Aorta (tissue), 5 donors: Measurements from ENCODE around the gene RGS3. TPM values are rescaled to one million over a fixed set of nuclear protein-coding genes. Genes with fewer than 3 reads are reported as not detected.
A peak's percentile ranks its signal among the peaks of the same experiment; 100 is the strongest.

Source experiments
- ATAC-seq: fragments of 200-7000 bp; cut with Tn5 transposase; one replicate; pipeline ENCODE4 v1.9.1; 2022; ENCODE audit warnings: moderate library complexity; ENCODE audit not compliant: low FRiP score
- DNase-seq, 2 donors: peaks; one replicate each; pipeline ENCODE4 v3.0.0-alpha.2; 2020
- H3K27ac ChIP-seq, 2 donors: one replicate each; pipeline ENCODE4 v1.5.1; 2013; ENCODE audit warnings: low read length in 2 of 2, mild to moderate bottlenecking in 2 of 2, moderate library complexity in 2 of 2, control low read depth in 1 of 2, inconsistent platforms in 1 of 2, low read depth in 1 of 2
- H3K27me3 ChIP-seq, 2 donors: one replicate each; pipeline ENCODE4 v1.6.1; 2013; ENCODE audit warnings: control low read depth in 1 of 2, low read length in 1 of 2, mild to moderate bottlenecking in 1 of 2, moderate library complexity in 1 of 2; ENCODE audit not compliant: insufficient read depth in 2 of 2, control insufficient read depth in 1 of 2
- H3K36me3 ChIP-seq, 2 donors: one replicate each; pipeline ENCODE4 v1.6.1; 2013; ENCODE audit warnings: control low read depth in 1 of 2, low read length in 1 of 2, mild to moderate bottlenecking in 1 of 2; ENCODE audit not compliant: insufficient read depth in 2 of 2, control insufficient read depth in 1 of 2
- H3K4me1 ChIP-seq, 2 donors: one replicate each; pipeline ENCODE4 v1.6.1; 2013; ENCODE audit warnings: low read length in 2 of 2, control low read depth in 1 of 2, mild to moderate bottlenecking in 1 of 2, moderate library complexity in 1 of 2; ENCODE audit not compliant: insufficient read depth in 2 of 2, control insufficient read depth in 1 of 2
- H3K4me3 ChIP-seq, 2 donors: one replicate each; pipeline ENCODE4 v1.5.1; 2013; ENCODE audit warnings: low read length in 2 of 2, control low read depth in 1 of 2, mild to moderate bottlenecking in 1 of 2
- H3K9me3 ChIP-seq: one replicate; pipeline ENCODE4 v1.6.1; 2013; ENCODE audit warnings: mild to moderate bottlenecking, low read length; ENCODE audit not compliant: control insufficient read depth
- WGBS, 2 donors: extraction: QIAGEN DNeasy Blood & Tissue Kit; methylation state at CpG; one replicate each; pipeline ENCODE4 v1.1.7; 2013; 5-methylcytosine and 5-hydroxymethylcytosine counted together
- intact Hi-C, 2 donors: fragments of 100-400 bp; cut with DNase I; formaldehyde crosslinking; loops; one replicate each; pipeline versions ENCODE4 v1.14.2 to v1.15.0; 2022
- polyA plus RNA-seq, 2 donors: library from polyadenylated mRNA; stranded (reverse); fragments of 200-250 nt; gene quantifications; one replicate each; pipeline ENCODE4 v1.2.3, GENCODE V29; 2013
- total RNA-seq, 2 donors: library from RNA; stranded (reverse); fragmentation: NEBNext Ultra II Directional; extraction: Animal tissue kit (Norgen Biotek cat#: 25700); gene quantifications; one replicate each; pipeline ENCODE4 v1.2.1, GENCODE V29; 2021
- donor health status: healthy with polysubstance abuse.
- donor health status: Bipolar disorder and iron deficiency.
- donor health status: DM: no; HTN: no; CAD: no.
- donor health status: DM: no; HTN: no; CAD: no.
- donor health status: DM: yes; HTN: yes; CAD: no.

Gene RGS3
- total and polyA plus RNA-seq, 4 donors, result 74.3 to 161 (median 149) TPM

DNA sequence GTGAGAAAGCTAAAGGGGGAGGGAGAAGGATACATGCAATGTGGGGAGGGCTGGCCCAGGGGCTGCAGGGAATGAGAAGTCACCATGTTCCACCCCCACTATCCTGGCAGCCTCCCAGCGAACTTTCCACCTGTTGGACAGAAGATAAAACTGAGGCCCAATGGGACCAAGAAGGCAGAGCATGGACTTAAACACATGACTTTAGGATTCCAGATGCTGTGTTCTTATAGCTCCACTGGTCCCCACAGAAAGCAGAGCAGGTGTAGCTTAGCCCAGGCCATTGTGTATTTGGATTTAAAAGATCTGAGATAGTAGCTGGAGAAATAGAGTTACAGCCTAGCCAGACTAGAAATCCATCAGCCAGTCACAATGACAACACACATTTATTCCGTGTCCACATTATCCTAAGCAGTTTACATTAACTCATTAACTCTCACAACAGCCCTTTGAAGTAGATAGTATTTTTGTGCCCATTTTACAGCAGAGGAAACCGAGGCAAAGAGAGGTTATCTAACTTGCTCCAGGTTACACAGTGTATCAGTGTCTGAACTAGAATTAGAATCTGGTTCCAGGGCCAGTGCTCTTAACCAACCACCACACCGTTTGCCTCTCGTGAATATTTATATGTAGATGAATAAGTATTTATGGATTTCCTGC is 121.0 kb downstream of the RGS3 start:
- Histone ChIP-seq H3K27ac (no peak overlapping the region), H3K9me3 (no peaks in the 10 kb centered on the region), H3K4me1 (peaks cover 3 to 7% of the 10 kb centered on the region in 2 donors), H3K27me3 (no peaks in the 10 kb centered on the region), H3K4me3 (no peak overlapping the region), H3K36me3 (peaks cover 0 to 6% of the 10 kb centered on the region in 2 donors)
- WGBS, 2 donors, result 76 to 86% methylated on average over 5 of the region's 5 CpGs
- intact Hi-C loops, result loop anchor here in 1 of 2 donors (5.0 kb wide), 1 partner anchor 122 kb away; the partner anchor contains the start of gene RGS3
- DNase-seq (no peak), ATAC-seq (no peak)

DNA sequence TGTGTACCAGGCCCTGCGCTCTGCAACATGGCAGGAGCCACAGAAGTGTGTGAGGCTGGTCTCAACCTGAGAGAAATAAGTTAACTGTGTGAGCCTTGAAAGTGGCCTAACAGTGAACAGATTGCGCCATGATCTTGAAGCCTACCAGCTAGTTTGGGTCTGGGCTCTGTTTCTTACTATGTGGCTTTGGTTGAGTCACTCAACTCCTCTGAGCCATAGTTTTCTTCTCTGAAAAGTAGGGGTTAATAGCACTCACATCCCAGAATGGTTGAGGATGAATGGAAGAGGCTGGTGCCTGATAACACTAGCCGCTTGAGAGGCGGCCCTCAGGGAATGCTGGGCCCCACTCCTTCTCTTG is 121.5 kb downstream of the RGS3 start:
- Histone ChIP-seq H3K36me3 (peaks cover 0 to 6% of the 10 kb centered on the region in 2 donors), H3K27ac (peak overlapping the region in 1 of 2 donors; percentile 15), H3K27me3 (no peaks in the 10 kb centered on the region), H3K4me3 (no peak overlapping the region), H3K4me1 (peaks cover 0 to 4% of the 10 kb centered on the region in 2 donors), H3K9me3 (no peaks in the 10 kb centered on the region)
- no peak for ATAC-seq
- intact Hi-C loops, result no loop called here
- DNase-seq, result no peak
- 89 to 94% methylated on average over 4 of the region's 4 CpGs for WGBS, 2 donors

DNA sequence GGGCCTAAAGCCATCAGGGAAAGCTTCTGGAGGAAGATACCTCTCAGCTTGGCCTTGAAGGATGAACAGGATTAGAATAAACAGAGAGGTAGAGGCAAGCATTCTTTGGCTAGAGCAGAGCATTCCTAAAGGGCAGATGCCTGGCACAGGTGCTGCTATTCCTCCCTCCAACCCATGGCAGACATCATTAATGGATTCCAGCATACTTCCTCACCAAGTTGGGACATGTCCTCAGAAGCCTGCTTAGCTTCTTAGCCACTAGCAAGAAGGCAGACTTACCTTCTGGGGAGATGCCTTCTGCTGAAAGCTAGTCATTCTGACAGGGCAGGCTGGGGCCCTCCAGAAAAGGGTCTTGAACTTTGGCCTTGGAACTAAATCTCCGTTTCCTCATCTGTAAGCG is 122.0 kb downstream of the RGS3 start:
- 86 to 93% methylated on average over 2 of the region's 2 CpGs for WGBS, 2 donors
- DNase-seq, result peak in 1 of 2 donors; percentile 21
- intact Hi-C loops, result no loop called here
- H3K4me3 ChIP-seq, result no peak overlapping the region
- H3K27ac ChIP-seq, result peak overlapping the region in 1 of 2 donors; percentile 15
- peaks cover 0 to 6% of the 10 kb centered on the region in 2 donors for H3K36me3 ChIP-seq
- no peaks in the 10 kb centered on the region for H3K9me3 ChIP-seq
- ATAC-seq, result no peak
- H3K4me1 ChIP-seq, result no peaks in the 10 kb centered on the region
- no peaks in the 10 kb centered on the region for H3K27me3 ChIP-seq

DNA sequence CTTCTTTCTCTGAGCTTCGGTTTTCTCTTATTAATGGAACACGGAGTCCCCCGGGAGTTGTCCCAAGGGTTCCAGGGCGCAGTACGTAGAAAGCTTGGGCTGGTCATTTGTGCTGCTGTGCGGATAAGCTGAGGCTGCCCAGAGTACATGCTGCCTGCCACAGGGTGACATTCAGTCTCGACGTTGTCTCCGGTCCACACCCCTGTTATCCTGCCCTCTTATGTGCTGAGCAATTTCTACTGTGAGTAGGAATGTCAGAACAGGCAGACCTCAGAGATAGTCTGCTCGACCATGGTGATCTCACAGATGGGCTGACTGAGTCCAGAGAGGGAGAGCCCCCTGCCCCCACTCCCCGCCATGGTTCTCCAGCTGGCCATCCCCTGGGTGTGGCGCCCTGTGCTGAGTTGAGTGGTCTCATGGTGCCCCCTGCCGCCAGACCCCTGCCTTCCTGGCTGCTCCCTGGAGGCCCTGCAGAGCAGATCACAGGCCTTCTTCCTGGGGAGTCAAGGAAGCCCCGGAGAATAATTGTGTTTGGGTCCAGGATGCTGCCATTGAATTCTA is 124.0 kb downstream of the RGS3 start:
- Histone ChIP-seq H3K27me3 (no peaks in the 10 kb centered on the region), H3K27ac (peak overlapping the region in 1 of 2 donors; percentile 33), H3K9me3 (no peaks in the 10 kb centered on the region), H3K4me3 (no peak overlapping the region), H3K36me3 (peaks cover 0 to 6% of the 10 kb centered on the region in 2 donors), H3K4me1 (no peaks in the 10 kb centered on the region)
- intact Hi-C loops, result loop anchor here in 1 of 2 donors (2.0 kb wide), 1 partner anchor 139 kb away; no protein-coding TSS in a partner anchor
- 32 to 35% methylated on average over 14 of the region's 14 CpGs for WGBS, 2 donors
- ATAC-seq (peak; percentile 68), DNase-seq (peak in 1 of 2 donors; percentile 86)

DNA sequence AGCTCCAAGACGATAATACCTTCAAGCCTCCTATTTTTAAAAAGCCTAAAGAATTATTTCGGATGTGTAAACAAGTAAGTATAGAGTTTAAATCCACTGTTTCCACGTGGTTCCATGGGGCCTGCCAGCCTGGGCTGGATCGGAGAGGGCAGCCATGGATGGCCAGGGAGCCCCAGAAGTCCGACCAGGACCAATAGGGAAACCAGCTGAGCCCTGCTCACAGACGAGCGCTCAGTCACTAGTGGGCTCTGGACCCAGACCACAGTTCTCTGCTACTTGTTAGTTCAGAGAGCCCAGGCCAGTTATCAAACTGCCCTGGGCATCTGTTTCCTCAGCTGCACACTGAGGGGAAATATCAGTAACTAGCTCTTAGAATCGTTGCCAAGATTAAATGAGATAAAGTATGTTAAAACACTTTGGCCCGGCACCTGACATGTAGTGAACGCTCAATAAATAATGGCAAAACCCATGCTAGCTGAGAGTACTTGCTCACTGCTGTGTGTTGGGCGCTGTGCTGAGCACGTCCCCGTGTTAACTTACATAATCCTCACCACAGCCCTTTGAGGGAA is 124.8 kb downstream of the RGS3 start:
- ATAC-seq (no peak), DNase-seq (peak in 1 of 2 donors; percentile 31)
- no peak overlapping the region for H3K27ac ChIP-seq
- H3K4me3 ChIP-seq, result no peak overlapping the region
- no peaks in the 10 kb centered on the region for H3K27me3 ChIP-seq
- no peaks in the 10 kb centered on the region for H3K4me1 ChIP-seq
- intact Hi-C loops, result loop anchor here in 1 of 2 donors (2.0 kb wide), 1 partner anchor 140 kb away; no protein-coding TSS in a partner anchor
- no peaks in the 10 kb centered on the region for H3K9me3 ChIP-seq
- H3K36me3 ChIP-seq, result peaks cover 0 to 6% of the 10 kb centered on the region in 2 donors
- 31 to 39% methylated on average over 13 of the region's 13 CpGs for WGBS, 2 donors

DNA sequence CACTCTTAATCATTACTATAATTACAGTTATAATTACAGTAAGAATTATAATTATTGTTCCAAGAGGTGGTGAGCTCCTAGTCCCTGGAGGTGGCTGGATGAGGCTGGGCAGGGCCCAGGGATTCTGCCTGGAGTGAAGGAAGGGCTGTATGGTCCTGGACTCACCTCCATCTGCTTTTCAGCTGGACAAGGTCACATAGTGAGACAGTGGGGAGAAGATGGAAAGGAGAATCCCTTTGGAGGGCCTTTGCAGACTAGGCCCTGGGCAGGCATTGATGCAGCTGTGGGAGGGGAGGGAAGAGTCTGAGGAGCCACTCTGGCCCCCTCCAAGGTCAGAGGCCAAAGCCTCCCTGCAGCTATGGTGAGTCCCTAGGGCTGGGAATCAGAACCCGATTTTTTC is 125.4 kb downstream of the RGS3 start:
- peak in 1 of 2 donors; percentile 60 for DNase-seq
- 29 to 56% methylated on average over 1 of the region's 1 CpG for WGBS, 2 donors
- H3K9me3 ChIP-seq, result no peaks in the 10 kb centered on the region
- H3K27ac ChIP-seq, result no peak overlapping the region
- peaks cover 0 to 3% of the 10 kb centered on the region in 2 donors for H3K36me3 ChIP-seq
- no peaks in the 10 kb centered on the region for H3K4me1 ChIP-seq
- ATAC-seq, result no peak
- intact Hi-C loops, result loop anchor here in 1 of 2 donors (2.0 kb wide), 1 partner anchor 140 kb away; no protein-coding TSS in a partner anchor
- H3K4me3 ChIP-seq, result no peak overlapping the region
- no peaks in the 10 kb centered on the region for H3K27me3 ChIP-seq

DNA sequence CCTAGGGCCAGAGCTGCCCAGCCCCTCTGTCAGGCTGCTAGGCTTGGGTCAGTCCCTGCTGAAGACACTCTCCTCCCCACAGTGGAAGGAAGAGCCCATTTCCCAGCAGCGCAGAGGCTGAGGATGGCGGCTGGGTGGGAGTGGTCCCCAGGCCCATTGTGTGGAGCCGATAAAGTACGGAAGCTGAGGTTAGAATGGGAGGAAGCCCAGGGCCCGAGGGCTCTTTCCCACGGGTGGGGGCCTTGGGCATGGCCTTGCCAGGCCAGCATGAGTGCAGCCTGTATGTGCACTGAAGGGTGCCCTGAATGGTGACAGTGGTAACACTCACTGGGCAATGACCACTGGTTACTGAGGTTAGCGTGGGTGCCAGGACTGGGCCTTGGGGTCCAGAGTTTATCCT is 125.9 kb downstream of the RGS3 start:
- Histone ChIP-seq H3K4me3 (no peak overlapping the region), H3K36me3 (peaks cover 0 to 3% of the 10 kb centered on the region in 2 donors), H3K27me3 (no peaks in the 10 kb centered on the region), H3K4me1 (no peaks in the 10 kb centered on the region), H3K27ac (peak overlapping the region in 1 of 2 donors; percentile 41), H3K9me3 (no peaks in the 10 kb centered on the region)
- 63 to 65% methylated on average over 7 of the region's 7 CpGs for WGBS, 2 donors
- ATAC-seq (no peak), DNase-seq (peak in 1 of 2 donors; percentile 70)
- intact Hi-C loops, result loop anchor here in 1 of 2 donors (2.0 kb wide), 1 partner anchor 141 kb away; no protein-coding TSS in a partner anchor

DNA sequence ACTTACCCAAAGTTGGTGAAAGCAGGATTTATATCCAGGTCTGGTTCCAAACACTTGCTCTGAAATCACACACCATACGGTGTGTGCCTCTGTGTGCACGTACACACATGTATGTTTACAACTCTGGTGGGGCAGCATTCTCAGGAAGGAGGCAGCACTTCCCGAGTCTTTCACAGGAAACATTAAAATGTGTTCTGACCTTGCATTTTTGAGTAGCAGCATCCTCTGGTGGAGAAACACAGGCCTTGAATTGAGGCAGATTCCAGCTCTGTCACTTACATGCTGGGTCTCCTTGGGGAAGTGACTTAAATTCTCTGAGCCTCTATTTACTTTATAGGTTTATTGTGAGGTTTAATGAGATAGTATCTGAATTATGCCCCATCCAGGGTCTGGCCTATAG is 126.4 kb downstream of the RGS3 start:
- WGBS, 2 donors, result 18 to 19% methylated on average over 3 of the region's 3 CpGs
- Histone ChIP-seq H3K4me3 (no peak overlapping the region), H3K27me3 (no peaks in the 10 kb centered on the region), H3K4me1 (no peaks in the 10 kb centered on the region), H3K36me3 (peaks cover 0 to 3% of the 10 kb centered on the region in 2 donors), H3K9me3 (no peaks in the 10 kb centered on the region), H3K27ac (peak overlapping the region in 1 of 2 donors; percentile 41)
- DNase-seq, result no peak
- intact Hi-C loops, result loop anchor here (2.0 to 10.0 kb wide), 5 partner anchors 65 to 315 kb away; partner anchors contain the start of genes ALAD (in 1 of the 2), CDC26 (in 1 of the 2) and PRPF4 (in 1 of the 2)
- ATAC-seq, result no peak
